Karpas-422 (cell line): ENCODE data around the gene TRMT44. TPM values are rescaled to one million over a fixed set of nuclear protein-coding genes. Genes with fewer than 3 reads are reported as not detected.
"Not testable (repeated sequence)": the region's sequence is repeated elsewhere in the genome, so short reads cannot be mapped to it uniquely, and the experiment has no call there.

ENCODE experiments used
- DNase-seq: peaks from one replicate; pipeline ENCODE4 v3.0.0-alpha.2; 2015
- H2AFZ ChIP-seq: fragments of 200-600 bp; sonication (generic); 2 replicates; pipeline ENCODE4 v1.6.1; 2014; ENCODE audit warnings: antibody characterized with exemption, low read length, mixed read lengths
- H3K27ac ChIP-seq: fragments of 200-600 bp; sonication (generic); 2 replicates; pipeline ENCODE4 v1.5.1; 2014; ENCODE audit warnings: mild to moderate bottlenecking, low read length, moderate library complexity
- H3K27me3 ChIP-seq: fragments of 200-600 bp; sonication (generic); 2 replicates; pipeline ENCODE4 v1.6.1; 2014; ENCODE audit warnings: low read length, mixed read lengths
- H3K36me3 ChIP-seq: fragments of 200-600 bp; sonication (generic); 2 replicates; pipeline ENCODE4 v1.6.1; 2014; ENCODE audit warnings: low read length, mixed read lengths; ENCODE audit not compliant: insufficient read depth
- H3K4me1 ChIP-seq: fragments of 200-600 bp; sonication (generic); 2 replicates; pipeline ENCODE4 v1.6.1; 2014; ENCODE audit warnings: mild to moderate bottlenecking, low read length, mixed read lengths
- H3K4me2 ChIP-seq: fragments of 200-600 bp; sonication (generic); 2 replicates; pipeline ENCODE4 v1.6.1; 2014; ENCODE audit warnings: low read length, low read depth, mild to moderate bottlenecking; ENCODE audit not compliant: poor library complexity, severe bottlenecking
- H3K4me3 ChIP-seq: fragments of 200-600 bp; sonication (generic); 2 replicates; pipeline ENCODE4 v1.5.1; 2014; ENCODE audit warnings: mild to moderate bottlenecking, antibody characterized with exemption, low read length, mixed read lengths
- H3K79me2 ChIP-seq: fragments of 200-600 bp; sonication (generic); 2 replicates; pipeline ENCODE4 v1.6.1; 2014; ENCODE audit warnings: mild to moderate bottlenecking, low read length, mixed read lengths
- H3K9ac ChIP-seq: fragments of 200-600 bp; sonication (generic); 2 replicates; pipeline ENCODE4 v1.6.0; 2014; ENCODE audit warnings: low read length
- H3K9me2 ChIP-seq: fragments of 200-600 bp; sonication (generic), shearing (Covaris generic); replicated peaks from 2 replicates; pipeline ENCODE4 v1.6.0; 2014; ENCODE audit warnings: mild to moderate bottlenecking, low read length, moderate library complexity; ENCODE audit not compliant: insufficient read depth
- H3K9me3 ChIP-seq: fragments of 300-700, 200-600 bp; sonication (generic); 2 replicates; pipeline ENCODE4 v1.6.1; 2014; ENCODE audit warnings: low read length, mixed read lengths
- H4K20me1 ChIP-seq: fragments of 200-600 bp; sonication (generic); 2 replicates; pipeline ENCODE4 v1.6.1; 2014; ENCODE audit warnings: mild to moderate bottlenecking, antibody characterized with exemption, low read length, low read depth; ENCODE audit not compliant: insufficient read depth
- total RNA-seq: library from RNA; depleted of rRNA; stranded (reverse); fragments of >200 nt; shearing (Covaris generic); gene quantifications from 2 replicates; pipeline ENCODE4 v1.2.3, GENCODE V29; 2014; ENCODE audit warnings: low replicate concordance

Gene TRMT44
- total RNA-seq, 1 experiment from 2014 or later = 14.1 TPM

DNA sequence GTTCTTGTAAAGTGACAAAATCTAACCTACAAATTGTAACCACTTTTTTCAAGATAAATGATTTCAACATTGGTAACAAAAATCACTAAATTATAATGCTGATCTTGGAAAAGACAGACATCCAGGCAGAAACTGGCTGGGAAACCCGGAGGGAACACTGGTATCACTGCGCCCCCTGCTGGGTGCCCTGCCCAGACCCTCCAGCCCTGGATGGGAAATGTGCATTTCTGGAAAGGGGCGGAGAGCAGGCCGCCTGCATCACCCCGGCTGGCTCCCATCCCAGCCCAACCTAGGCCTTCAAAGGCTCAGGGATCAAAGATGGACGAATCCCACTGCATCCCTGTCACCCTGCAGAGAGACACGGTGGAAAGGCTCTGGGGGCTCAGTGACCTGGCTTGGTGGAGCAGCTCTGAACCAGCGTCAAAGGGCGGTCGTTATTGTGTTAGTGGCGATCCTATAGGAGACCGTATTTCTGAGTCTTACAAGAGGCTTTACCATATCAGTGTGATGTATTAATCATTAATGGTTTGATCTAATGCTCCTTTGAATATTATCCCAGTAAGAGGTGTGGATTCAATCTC, 37.3 kb upstream of the TRMT44 start:
- H2AFZ ChIP-seq = no peak overlapping the region
- no peaks in the 10 kb centered on the region for H3K9me2 ChIP-seq
- no peak overlapping the region for H3K9ac ChIP-seq
- H3K4me2 ChIP-seq = no peak overlapping the region
- H3K4me1 ChIP-seq = no peaks in the 10 kb centered on the region; the same call in 1 of the 2 replicates
- DNase-seq = peak; percentile 70
- H3K36me3 ChIP-seq = no peaks in the 10 kb centered on the region
- no peaks in the 10 kb centered on the region for H3K9me3 ChIP-seq
- no peak overlapping the region for H3K27ac ChIP-seq
- no peaks in the 10 kb centered on the region for H3K79me2 ChIP-seq
- H3K27me3 ChIP-seq = no peaks in the 10 kb centered on the region
- H4K20me1 ChIP-seq = no peaks in the 10 kb centered on the region
- H3K4me3 ChIP-seq = no peak overlapping the region

DNA sequence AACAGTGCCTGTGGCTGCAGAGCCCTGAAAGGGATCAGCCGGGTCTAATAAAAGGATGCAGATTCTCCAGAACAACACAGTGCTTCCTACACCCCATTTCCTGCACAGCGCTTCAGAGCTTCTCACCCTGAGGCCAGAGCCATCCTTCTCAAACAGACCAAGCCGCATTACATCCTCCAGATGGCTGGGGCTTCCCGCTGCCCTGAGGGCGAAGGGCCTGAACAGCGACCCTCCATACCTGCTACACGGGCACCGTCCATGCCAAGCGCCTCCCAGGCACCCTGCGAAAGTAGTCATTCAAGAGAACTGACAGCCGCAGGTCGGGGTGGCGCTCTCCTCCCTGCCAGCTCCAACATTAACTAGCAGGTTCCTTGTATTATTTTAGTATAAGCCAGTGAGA, 36.6 kb upstream of the TRMT44 start:
- Histone ChIP-seq H3K9ac (no peak overlapping the region), H3K4me1 (no peaks in the 10 kb centered on the region; the same call in 1 of the 2 replicates), H2AFZ (no peak overlapping the region), H3K36me3 (no peaks in the 10 kb centered on the region), H3K4me3 (no peak overlapping the region), H3K27ac (no peak overlapping the region), H3K27me3 (no peaks in the 10 kb centered on the region), H3K79me2 (no peaks in the 10 kb centered on the region), H3K9me3 (no peaks in the 10 kb centered on the region), H3K9me2 (no peaks in the 10 kb centered on the region), H4K20me1 (no peaks in the 10 kb centered on the region), H3K4me2 (no peak overlapping the region)
- no peak for DNase-seq

DNA sequence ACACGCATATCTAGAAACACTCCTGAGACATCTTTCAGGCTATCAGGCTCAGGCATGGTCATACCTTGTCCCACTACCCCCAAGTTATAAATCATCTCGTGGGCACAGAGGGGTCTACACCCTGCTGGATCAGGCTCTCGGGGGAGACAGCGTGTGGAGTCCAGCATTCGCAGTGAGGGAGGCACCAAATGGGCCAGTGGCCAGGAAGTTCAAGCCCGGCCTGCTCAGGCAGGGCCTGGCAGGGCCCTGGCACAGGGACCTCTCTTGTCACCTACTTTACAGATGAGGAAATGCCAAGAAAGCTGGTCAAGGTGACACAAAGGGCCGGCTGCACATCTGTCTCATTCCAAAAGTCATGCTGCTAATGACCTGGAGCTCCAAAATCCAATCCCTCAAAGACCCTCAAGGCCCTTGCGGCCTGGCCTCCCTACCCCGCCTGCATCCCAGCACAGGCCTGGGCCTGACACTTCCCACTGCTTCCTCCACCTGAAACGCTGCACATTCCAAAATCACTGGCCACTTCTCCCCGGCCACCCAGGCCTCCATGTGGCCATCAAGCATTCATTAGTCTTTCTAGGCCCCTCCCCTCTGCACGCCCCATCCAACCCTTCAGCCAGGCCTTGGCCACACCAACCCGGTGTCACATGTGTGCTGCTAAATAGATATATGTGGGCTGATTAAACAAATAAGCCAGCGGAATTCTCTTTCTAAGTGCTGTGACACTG, 35.6 kb upstream of the TRMT44 start:
- no peak overlapping the region for H3K27ac ChIP-seq
- no peaks in the 10 kb centered on the region for H3K9me2 ChIP-seq
- no peak overlapping the region for H3K4me3 ChIP-seq
- no peaks in the 10 kb centered on the region for H3K36me3 ChIP-seq
- no peaks in the 10 kb centered on the region for H3K79me2 ChIP-seq
- peak; percentile 21 for DNase-seq
- H4K20me1 ChIP-seq = 0 out of 2 replicates have a peak, but pooled peaks cover under 1% of the 10 kb centered on the region
- no peak overlapping the region for H3K9ac ChIP-seq
- no peak overlapping the region for H2AFZ ChIP-seq
- H3K9me3 ChIP-seq = no peaks in the 10 kb centered on the region
- H3K4me1 ChIP-seq = peaks cover under 1% of the 10 kb centered on the region; the same call in 1 of the 2 replicates
- no peak overlapping the region for H3K4me2 ChIP-seq
- H3K27me3 ChIP-seq = no peaks in the 10 kb centered on the region

DNA sequence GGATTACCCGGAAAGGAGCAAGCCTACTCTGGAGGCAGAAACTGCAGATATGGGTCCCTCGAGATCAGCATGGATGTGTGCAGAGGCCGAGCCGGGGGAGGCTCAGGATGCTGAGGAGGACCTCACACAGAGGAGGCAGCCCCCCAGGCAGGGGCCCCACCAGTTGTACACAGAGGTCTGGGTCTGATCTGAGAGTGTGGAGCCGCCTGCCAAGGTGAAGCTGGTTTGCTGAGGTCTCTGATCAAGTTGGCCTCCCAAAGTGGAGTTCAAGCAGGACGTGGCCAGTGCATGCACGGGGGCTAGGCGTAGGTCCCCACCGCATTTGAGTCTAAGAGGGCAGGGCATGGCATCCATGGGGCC, 35.1 kb upstream of the TRMT44 start:
- Histone ChIP-seq H3K36me3 (no peaks in the 10 kb centered on the region), H2AFZ (no peak overlapping the region), H3K27me3 (no peaks in the 10 kb centered on the region), H3K4me3 (no peak overlapping the region), H3K9ac (no peak overlapping the region), H4K20me1 (0 out of 2 replicates have a peak, but pooled peaks cover 4% of the 10 kb centered on the region), H3K9me2 (no peaks in the 10 kb centered on the region), H3K4me2 (no peak overlapping the region), H3K4me1 (peaks cover 4% of the 10 kb centered on the region; the same call in 1 of the 2 replicates), H3K27ac (no peak overlapping the region), H3K79me2 (no peaks in the 10 kb centered on the region), H3K9me3 (no peaks in the 10 kb centered on the region)
- peak; percentile 4 for DNase-seq

DNA sequence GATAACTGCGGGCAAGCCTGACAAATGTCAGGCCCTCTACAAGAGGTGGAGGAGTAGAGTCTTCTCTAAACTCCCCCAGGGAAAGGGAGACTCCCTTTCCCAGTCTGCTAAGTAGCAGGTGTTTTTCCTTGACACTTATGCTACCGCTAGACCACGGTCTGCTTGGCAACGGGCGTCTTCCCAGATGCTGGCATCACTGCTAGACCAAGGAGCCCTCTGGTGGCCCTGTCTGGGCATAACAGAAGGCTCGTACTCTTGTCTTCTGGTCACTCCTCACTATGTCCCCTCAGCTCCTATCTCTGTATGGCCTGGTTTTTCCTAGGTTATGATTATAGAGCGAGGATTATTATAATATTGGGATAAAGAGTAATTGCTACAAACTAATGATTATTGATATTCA, 33.7 kb upstream of the TRMT44 start:
- H3K9me2 ChIP-seq, H3K79me2 ChIP-seq, H3K9ac ChIP-seq, H3K27ac ChIP-seq, H4K20me1 ChIP-seq, H3K4me1 ChIP-seq, DNase-seq, H3K4me2 ChIP-seq, H3K4me3 ChIP-seq, H3K36me3 ChIP-seq, H2AFZ ChIP-seq, H3K27me3 ChIP-seq, H3K9me3 ChIP-seq: not testable (repeated sequence)

DNA sequence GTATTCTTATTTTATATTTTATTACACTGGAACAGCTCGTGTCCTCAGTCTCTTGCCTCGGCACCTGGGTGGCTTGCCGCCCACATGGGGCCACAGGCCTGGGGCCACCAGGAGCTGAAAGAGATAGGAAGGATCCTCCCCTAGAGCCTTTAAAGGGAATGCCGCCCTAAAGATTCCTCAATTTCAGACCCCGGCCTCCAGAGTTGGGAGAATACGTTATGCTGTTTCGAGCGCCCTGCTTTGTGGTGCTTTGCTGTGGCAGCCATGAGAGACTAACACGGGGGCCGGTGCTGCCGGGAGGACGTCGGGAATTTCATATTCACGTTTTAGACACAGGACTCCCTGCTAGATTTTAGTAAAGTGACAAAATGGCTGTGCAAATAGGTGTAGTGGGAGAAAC, 33.3 kb upstream of the TRMT44 start:
- Histone ChIP-seq H3K4me1 (peaks cover 4% of the 10 kb centered on the region; the same call in 1 of the 2 replicates), H3K27me3 (no peaks in the 10 kb centered on the region), H3K27ac (no peak overlapping the region), H3K9ac (no peak overlapping the region), H3K36me3 (no peaks in the 10 kb centered on the region), H3K9me2 (no peaks in the 10 kb centered on the region), H2AFZ (no peak overlapping the region), H3K79me2 (no peaks in the 10 kb centered on the region), H3K4me3 (no peak overlapping the region), H3K9me3 (no peaks in the 10 kb centered on the region), H3K4me2 (no peak overlapping the region), H4K20me1 (0 out of 2 replicates have a peak, but pooled peaks cover 4% of the 10 kb centered on the region)
- DNase-seq = no peak

DNA sequence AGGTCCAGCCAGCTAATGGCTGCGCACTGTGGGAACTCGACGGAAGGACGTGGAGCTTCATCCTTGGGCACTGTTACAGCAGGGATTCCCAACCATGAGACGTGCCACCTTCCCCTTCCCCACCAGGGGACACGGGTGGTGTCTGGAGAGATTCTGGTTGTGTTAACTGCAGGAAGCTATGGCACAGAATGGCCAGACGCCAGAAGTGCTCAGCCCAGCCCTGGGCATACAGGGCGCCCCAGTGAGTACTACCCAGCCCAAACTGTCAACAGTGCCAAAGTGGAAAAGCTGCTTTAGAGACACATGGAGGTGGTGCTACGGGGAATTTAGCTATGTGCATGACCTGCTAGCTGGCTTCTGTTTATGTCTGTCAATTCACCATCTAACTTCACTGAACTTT, 32.8 kb upstream of the TRMT44 start:
- Histone ChIP-seq H3K79me2 (no peaks in the 10 kb centered on the region), H3K9me2 (no peaks in the 10 kb centered on the region), H3K27ac (no peak overlapping the region), H2AFZ (no peak overlapping the region), H3K36me3 (no peaks in the 10 kb centered on the region), H3K9me3 (no peaks in the 10 kb centered on the region), H3K4me3 (no peak overlapping the region), H3K27me3 (no peaks in the 10 kb centered on the region), H3K4me2 (no peak overlapping the region), H4K20me1 (0 out of 2 replicates have a peak, but pooled peaks cover 4% of the 10 kb centered on the region), H3K9ac (no peak overlapping the region), H3K4me1 (peaks cover 4% of the 10 kb centered on the region; the same call in 1 of the 2 replicates)
- DNase-seq = no peak

DNA sequence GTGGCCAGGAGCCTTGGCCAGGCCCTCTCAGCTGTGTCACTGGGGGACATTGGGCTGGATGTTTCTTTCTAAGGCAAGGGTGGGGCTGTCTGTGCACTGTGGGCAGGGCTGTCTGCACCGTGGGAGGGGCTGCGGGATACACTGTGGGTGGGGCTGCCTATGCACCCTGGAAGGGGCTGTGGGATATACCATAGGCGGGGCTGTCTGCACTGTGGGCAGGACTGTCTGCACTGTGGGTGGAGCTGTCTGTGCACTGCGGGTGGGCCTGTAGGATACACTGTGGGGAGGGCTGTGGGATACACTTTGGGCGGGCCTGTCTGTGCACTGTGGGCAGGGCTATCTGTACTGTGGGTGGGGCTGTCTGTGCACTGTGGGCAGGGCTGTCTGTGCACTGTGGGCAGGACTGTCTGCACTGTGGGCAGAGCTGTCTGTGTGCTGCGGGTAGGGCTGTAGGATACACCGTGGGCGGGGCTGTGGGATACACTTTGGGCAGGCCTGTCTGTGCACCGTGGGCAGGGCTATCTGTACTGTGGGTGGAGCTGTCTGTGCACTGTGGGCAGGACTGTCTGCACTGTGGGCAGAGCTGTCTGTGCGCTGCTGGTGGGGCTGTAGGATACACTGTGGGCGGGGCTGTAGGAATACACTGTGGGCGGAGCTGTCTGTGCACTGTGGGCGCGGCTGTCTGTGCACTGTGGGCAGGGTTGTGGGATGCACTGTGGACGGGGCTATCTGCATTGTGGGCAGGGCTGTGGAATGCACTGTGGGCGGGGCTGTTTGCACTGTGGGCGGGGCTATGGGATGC, 31.1 kb upstream of the TRMT44 start:
- no peak overlapping the region for H2AFZ ChIP-seq
- H3K27ac ChIP-seq = no peak overlapping the region
- no peaks in the 10 kb centered on the region for H3K27me3 ChIP-seq
- peak; percentile 88 for DNase-seq
- H3K4me2 ChIP-seq = no peak overlapping the region
- H3K4me1 ChIP-seq = peaks cover 4% of the 10 kb centered on the region; the same call in 1 of the 2 replicates
- H3K9ac ChIP-seq = no peak overlapping the region
- no peaks in the 10 kb centered on the region for H3K79me2 ChIP-seq
- H3K36me3 ChIP-seq = no peaks in the 10 kb centered on the region
- H4K20me1 ChIP-seq = 0 out of 2 replicates have a peak, but pooled peaks cover 4% of the 10 kb centered on the region
- H3K9me2 ChIP-seq = no peaks in the 10 kb centered on the region
- H3K4me3 ChIP-seq = no peak overlapping the region
- no peaks in the 10 kb centered on the region for H3K9me3 ChIP-seq
